ENCODE measurements around the gene CFAP410.
A peak's percentile ranks its signal among the peaks of the same experiment; 100 is the strongest.

Gene CFAP410

GRCh38 chr21:44294391-44295162 lies 44.6 kb downstream of the CFAP410 start:
- no peak for TF ChIP-seq CTCF (IDR thresholded peaks at IDR 0.05; ENCODE audit: low read depth, low read length, poor library complexity, severe bottlenecking)
- no peak for TF ChIP-seq EZH2phosphoT487 (IDR thresholded peaks at IDR 0.05; ENCODE audit: borderline replicate concordance, low read length)

GRCh38 chr21:44293551-44294231 lies 45.5 kb downstream of the CFAP410 start:
- TF ChIP-seq EZH2phosphoT487 (IDR thresholded peaks at IDR 0.05; ENCODE audit: borderline replicate concordance, low read length) (no peak), CTCF (IDR thresholded peaks at IDR 0.05; ENCODE audit: low read depth, low read length, poor library complexity, severe bottlenecking) (no peak)
- Histone ChIP-seq H3K4me2 (ENCODE audit: low read length) (no peak overlapping the region), H3K4me3 (ENCODE audit: low read length) (no peak overlapping the region), H3F3A (ENCODE audit: control insufficient read depth, insufficient read depth) (0 out of 2 replicates have a peak, but pooled peaks cover 4% of the 10 kb centered on the region), H3K9me2 (replicated peaks; ENCODE audit: control insufficient read depth, low read length) (no peaks in the 10 kb centered on the region), H3K27ac (ENCODE audit: low read depth, low read length) (no peak overlapping the region), H3K27me3 (ENCODE audit: control insufficient read depth, low read length) (peaks cover 17% of the 10 kb centered on the region), H3K36me3 (ENCODE audit: control insufficient read depth, low read length) (no peaks in the 10 kb centered on the region), H3K4me1 (ENCODE audit: control insufficient read depth, low read length) (peaks cover 37% of the 10 kb centered on the region), H3K79me2 (ENCODE audit: control insufficient read depth, low read length) (no peaks in the 10 kb centered on the region), H4K20me1 (ENCODE audit: control insufficient read depth, insufficient read depth, low read depth, low read length) (no peaks in the 10 kb centered on the region), H3K9me3 (ENCODE audit: control insufficient read depth, insufficient read depth, low read length) (no peaks in the 10 kb centered on the region)

More at GRCh38 chr21:44294391-44295162, 44.6 kb downstream of the CFAP410 start:
- peaks cover 45% of the 10 kb centered on the region for H3K4me1 ChIP-seq (ENCODE audit: control insufficient read depth, low read length)
- H3K27ac ChIP-seq (ENCODE audit: low read depth, low read length), result no peak overlapping the region
- H3K27me3 ChIP-seq (ENCODE audit: control insufficient read depth, low read length), result peaks cover 17% of the 10 kb centered on the region
- H3K9me3 ChIP-seq (ENCODE audit: control insufficient read depth, insufficient read depth, low read length), result no peaks in the 10 kb centered on the region
- no peak overlapping the region for H3K4me3 ChIP-seq (ENCODE audit: low read length)
- no peaks in the 10 kb centered on the region for H4K20me1 ChIP-seq (ENCODE audit: control insufficient read depth, insufficient read depth, low read depth, low read length)
- H3K9me2 ChIP-seq (replicated peaks; ENCODE audit: control insufficient read depth, low read length), result no peaks in the 10 kb centered on the region
- H3K36me3 ChIP-seq (ENCODE audit: control insufficient read depth, low read length), result no peaks in the 10 kb centered on the region
- H3F3A ChIP-seq (ENCODE audit: control insufficient read depth, insufficient read depth), result peaks cover 8% of the 10 kb centered on the region
- H3K79me2 ChIP-seq (ENCODE audit: control insufficient read depth, low read length), result no peaks in the 10 kb centered on the region
- peak overlapping the region; percentile 17; the same call in 1 of the 2 replicates for H3K4me2 ChIP-seq (ENCODE audit: low read length)

GRCh38 chr21:44292812-44293195 lies 46.4 kb downstream of the CFAP410 start:
- H3K27me3 ChIP-seq (ENCODE audit: control insufficient read depth, low read length), result peaks cover 20% of the 10 kb centered on the region
- no peak overlapping the region for H3K4me2 ChIP-seq (ENCODE audit: low read length)
- H3K9me3 ChIP-seq (ENCODE audit: control insufficient read depth, insufficient read depth, low read length), result no peaks in the 10 kb centered on the region
- no peak overlapping the region for H3K4me3 ChIP-seq (ENCODE audit: low read length)
- H3K4me1 ChIP-seq (ENCODE audit: control insufficient read depth, low read length), result peaks cover 28% of the 10 kb centered on the region
- H3K27ac ChIP-seq (ENCODE audit: low read depth, low read length), result no peak overlapping the region
- TF ChIP-seq EZH2phosphoT487 (IDR thresholded peaks at IDR 0.05; ENCODE audit: borderline replicate concordance, low read length), result no peak
- no peak for TF ChIP-seq CTCF (IDR thresholded peaks at IDR 0.05; ENCODE audit: low read depth, low read length, poor library complexity, severe bottlenecking)
- H3K36me3 ChIP-seq (ENCODE audit: control insufficient read depth, low read length), result no peaks in the 10 kb centered on the region
- H4K20me1 ChIP-seq (ENCODE audit: control insufficient read depth, insufficient read depth, low read depth, low read length), result no peaks in the 10 kb centered on the region
- H3K9me2 ChIP-seq (replicated peaks; ENCODE audit: control insufficient read depth, low read length), result no peaks in the 10 kb centered on the region
- H3K79me2 ChIP-seq (ENCODE audit: control insufficient read depth, low read length), result no peaks in the 10 kb centered on the region
- no peaks in the 10 kb centered on the region for H3F3A ChIP-seq (ENCODE audit: control insufficient read depth, insufficient read depth)
